Chondrocyte (in vitro differentiated cells): ENCODE data around the gene CASP9. TPM values are rescaled to one million over a fixed set of nuclear protein-coding genes. Genes with fewer than 3 reads are reported as not detected.

ENCODE experiments used
- DNase-seq: peaks from one replicate; pipeline ENCODE4 v3.0.0; 2021; ENCODE audit warnings: mixed read lengths, low spot score
- H3K27ac Mint-ChIP-seq: one replicate; pipeline ENCODE4 v1.8.0; 2021; ENCODE audit warnings: mild to moderate bottlenecking, moderate library complexity, mixed read lengths; ENCODE audit not compliant: unreplicated experiment
- H3K27me3 Mint-ChIP-seq: 2 replicates; pipeline ENCODE4 v1.8.0; 2021; ENCODE audit warnings: low read depth, mixed read lengths
- H3K36me3 Mint-ChIP-seq: 2 replicates; pipeline ENCODE4 v1.8.0; 2021; ENCODE audit warnings: low read depth, mixed read lengths
- H3K4me1 Mint-ChIP-seq: 2 replicates; pipeline ENCODE4 v1.8.0; 2021; ENCODE audit warnings: low read depth, mild to moderate bottlenecking, mixed read lengths
- H3K4me3 Mint-ChIP-seq: one replicate; pipeline ENCODE4 v1.8.0; 2021; ENCODE audit warnings: mild to moderate bottlenecking, moderate library complexity, mixed read lengths; ENCODE audit not compliant: unreplicated experiment
- H3K9me3 Mint-ChIP-seq: 2 replicates; pipeline ENCODE4 v1.8.0; 2021; ENCODE audit warnings: low read depth, mixed read lengths
- total RNA-seq: library from RNA; stranded (reverse); gene quantifications from 3 replicates; pipeline ENCODE4 v1.2.1, GENCODE V29; 2021
- TF ChIP-seq, protein P1 (sequence below): fragments of 200-600 bp; sonication (generic); IDR thresholded peaks from 2 replicates; pipeline ENCODE4 v1.5.0; 2021; ENCODE audit warnings: antibody characterized with exemption, mild to moderate bottlenecking, moderate library complexity

The CASP9 gene
- total RNA-seq, 1 donor from 2014 or later: 11.6 TPM

- TF ChIP-seq, protein P1, sequence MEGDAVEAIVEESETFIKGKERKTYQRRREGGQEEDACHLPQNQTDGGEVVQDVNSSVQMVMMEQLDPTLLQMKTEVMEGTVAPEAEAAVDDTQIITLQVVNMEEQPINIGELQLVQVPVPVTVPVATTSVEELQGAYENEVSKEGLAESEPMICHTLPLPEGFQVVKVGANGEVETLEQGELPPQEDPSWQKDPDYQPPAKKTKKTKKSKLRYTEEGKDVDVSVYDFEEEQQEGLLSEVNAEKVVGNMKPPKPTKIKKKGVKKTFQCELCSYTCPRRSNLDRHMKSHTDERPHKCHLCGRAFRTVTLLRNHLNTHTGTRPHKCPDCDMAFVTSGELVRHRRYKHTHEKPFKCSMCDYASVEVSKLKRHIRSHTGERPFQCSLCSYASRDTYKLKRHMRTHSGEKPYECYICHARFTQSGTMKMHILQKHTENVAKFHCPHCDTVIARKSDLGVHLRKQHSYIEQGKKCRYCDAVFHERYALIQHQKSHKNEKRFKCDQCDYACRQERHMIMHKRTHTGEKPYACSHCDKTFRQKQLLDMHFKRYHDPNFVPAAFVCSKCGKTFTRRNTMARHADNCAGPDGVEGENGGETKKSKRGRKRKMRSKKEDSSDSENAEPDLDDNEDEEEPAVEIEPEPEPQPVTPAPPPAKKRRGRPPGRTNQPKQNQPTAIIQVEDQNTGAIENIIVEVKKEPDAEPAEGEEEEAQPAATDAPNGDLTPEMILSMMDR: no peak
- Mint-ChIP-seq H3K36me3 (peaks cover 25% of the 10 kb centered on the region), H3K4me1 (no peaks in the 10 kb centered on the region), H3K4me3 (no peak overlapping the region), H3K9me3 (no peaks in the 10 kb centered on the region), H3K27me3 (no peaks in the 10 kb centered on the region), H3K27ac (no peak overlapping the region)
- DNase-seq: no peak
These were observed 35.3 kb upstream of the CASP9 start for GRCh38 chr1:15559189-15559810.

DNA sequence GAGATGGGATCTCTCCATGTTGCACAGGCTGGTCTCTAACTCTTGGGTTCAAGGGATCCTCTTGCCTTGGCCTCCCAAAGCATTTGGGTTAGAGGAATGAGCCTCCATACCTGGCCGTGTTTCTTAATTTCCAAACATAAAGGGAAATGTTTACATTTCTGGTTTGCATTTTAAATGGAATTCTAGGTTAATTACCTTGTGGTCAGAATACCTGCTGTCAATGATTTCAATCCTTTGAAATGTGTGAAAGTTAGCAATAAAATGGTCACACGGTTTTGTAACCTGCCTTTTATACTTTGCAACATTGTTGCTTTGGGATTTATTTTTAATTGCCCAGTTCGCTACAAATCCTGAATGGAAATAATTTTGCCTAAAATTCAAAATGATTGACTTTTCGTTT, 34.5 kb upstream of the CASP9 start:
- DNase-seq: no peak
- Mint-ChIP-seq H3K36me3 (peaks cover 19% of the 10 kb centered on the region), H3K9me3 (no peaks in the 10 kb centered on the region), H3K4me3 (no peak overlapping the region), H3K27ac (no peak overlapping the region), H3K27me3 (no peaks in the 10 kb centered on the region), H3K4me1 (no peaks in the 10 kb centered on the region)
- TF ChIP-seq, protein P1: no peak

GRCh38 chr1:15557594-15557993, 33.6 kb upstream of the CASP9 start:
- no peak for DNase-seq
- H3K4me1 Mint-ChIP-seq: no peaks in the 10 kb centered on the region
- H3K27ac Mint-ChIP-seq: no peak overlapping the region
- TF ChIP-seq, protein P1: no peak
- H3K4me3 Mint-ChIP-seq: no peak overlapping the region
- no peaks in the 10 kb centered on the region for H3K9me3 Mint-ChIP-seq
- no peaks in the 10 kb centered on the region for H3K27me3 Mint-ChIP-seq
- peaks cover 16% of the 10 kb centered on the region for H3K36me3 Mint-ChIP-seq

DNA sequence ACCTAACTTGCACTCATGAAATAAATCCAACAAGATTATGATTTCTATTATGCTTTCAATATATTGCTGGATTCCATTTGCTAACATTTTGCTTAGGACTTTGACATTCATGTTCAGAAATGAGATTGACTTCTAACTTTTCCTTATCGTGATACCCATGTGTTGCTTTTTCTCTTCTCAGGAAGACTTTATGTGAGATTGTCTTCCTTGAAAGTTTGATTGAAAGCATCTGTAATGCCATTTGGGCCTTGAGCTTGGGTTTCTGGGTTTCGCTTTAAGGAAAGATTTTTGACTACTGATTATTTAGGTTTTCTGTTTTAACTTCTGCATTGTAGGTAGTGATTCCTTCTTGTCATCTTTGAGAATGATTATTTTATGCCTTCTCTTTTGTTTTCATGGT, 33.0 kb upstream of the CASP9 start:
- DNase-seq: no peak
- TF ChIP-seq, protein P1: no peak
- H3K9me3 Mint-ChIP-seq: no peaks in the 10 kb centered on the region
- no peaks in the 10 kb centered on the region for H3K4me1 Mint-ChIP-seq
- H3K4me3 Mint-ChIP-seq: no peak overlapping the region
- H3K27me3 Mint-ChIP-seq: no peaks in the 10 kb centered on the region
- peaks cover 11% of the 10 kb centered on the region for H3K36me3 Mint-ChIP-seq
- H3K27ac Mint-ChIP-seq: no peak overlapping the region

DNA sequence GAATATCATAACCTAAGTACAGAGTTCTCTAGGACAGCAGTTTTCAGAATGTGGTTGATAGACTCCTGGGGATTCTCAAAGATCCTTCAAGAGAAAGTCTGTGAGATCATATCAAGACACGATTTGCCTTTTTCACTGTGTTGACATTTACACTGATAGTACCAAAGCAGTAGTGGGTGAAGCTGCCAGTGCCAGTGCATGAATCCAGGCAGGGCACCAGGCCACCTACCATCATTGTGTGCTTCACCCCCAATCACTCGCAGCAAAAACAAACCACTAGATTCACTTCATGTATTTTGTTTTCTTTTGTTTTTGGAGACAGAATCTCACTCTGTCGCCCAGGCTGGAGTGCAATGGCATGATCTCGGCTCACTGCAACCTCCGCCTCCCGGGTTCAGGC, 26.6 kb upstream of the CASP9 start:
- H3K36me3 Mint-ChIP-seq: peaks cover 16% of the 10 kb centered on the region

More for the DNA sequence above, 26.6 kb upstream of the CASP9 start:
- H3K4me3 Mint-ChIP-seq: no peak overlapping the region
- no peaks in the 10 kb centered on the region for H3K27me3 Mint-ChIP-seq
- TF ChIP-seq, protein P1: no peak
- no peaks in the 10 kb centered on the region for H3K4me1 Mint-ChIP-seq
- no peak overlapping the region for H3K27ac Mint-ChIP-seq
- DNase-seq: no peak
- no peaks in the 10 kb centered on the region for H3K9me3 Mint-ChIP-seq
